Neural progenitor cell (in vitro differentiated cells): Measurements from ENCODE around the gene PLAGL1.

ENCODE experiments used
- EZH2 ChIP-seq: fragments of 200-600 bp; sonication (generic); IDR thresholded peaks from 2 replicates; pipeline ENCODE4 v1.6.1; 2017; ENCODE audit warnings: antibody characterized with exemption, mild to moderate bottlenecking, moderate library complexity
- EZH2phosphoT487 ChIP-seq: fragments of 200-600 bp; sonication (generic); IDR thresholded peaks from 2 replicates; pipeline ENCODE4 v1.6.1; 2017; ENCODE audit warnings: antibody characterized with exemption
- TF ChIP-seq, protein P1 (sequence below): fragments of 200-600 bp; sonication (generic); IDR thresholded peaks from 2 replicates; pipeline ENCODE4 v1.5.1; 2017; ENCODE audit warnings: antibody characterized with exemption, mild to moderate bottlenecking

DNA sequence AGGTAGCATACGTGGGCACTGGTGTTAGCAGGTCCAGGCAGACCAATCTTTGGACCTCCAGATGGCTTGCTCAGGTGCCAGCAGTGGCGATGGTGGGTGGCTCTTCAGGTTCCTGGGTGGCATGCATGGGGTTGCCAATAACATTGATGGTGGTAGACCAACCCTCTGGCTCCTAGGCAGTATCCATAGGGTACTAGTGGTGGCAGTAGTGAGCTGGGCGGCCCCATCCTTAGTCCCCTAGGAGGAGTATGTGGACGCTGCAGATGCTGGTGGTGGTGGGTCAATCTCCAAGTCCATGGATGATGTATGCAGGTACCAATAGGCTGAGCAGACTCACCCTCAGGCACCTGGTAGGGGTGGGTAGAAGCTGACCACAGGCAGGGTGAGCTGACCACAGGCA, 73.2 kb downstream of the PLAGL1 start:
- no peak for TF ChIP-seq EZH2
- TF ChIP-seq, protein P1, sequence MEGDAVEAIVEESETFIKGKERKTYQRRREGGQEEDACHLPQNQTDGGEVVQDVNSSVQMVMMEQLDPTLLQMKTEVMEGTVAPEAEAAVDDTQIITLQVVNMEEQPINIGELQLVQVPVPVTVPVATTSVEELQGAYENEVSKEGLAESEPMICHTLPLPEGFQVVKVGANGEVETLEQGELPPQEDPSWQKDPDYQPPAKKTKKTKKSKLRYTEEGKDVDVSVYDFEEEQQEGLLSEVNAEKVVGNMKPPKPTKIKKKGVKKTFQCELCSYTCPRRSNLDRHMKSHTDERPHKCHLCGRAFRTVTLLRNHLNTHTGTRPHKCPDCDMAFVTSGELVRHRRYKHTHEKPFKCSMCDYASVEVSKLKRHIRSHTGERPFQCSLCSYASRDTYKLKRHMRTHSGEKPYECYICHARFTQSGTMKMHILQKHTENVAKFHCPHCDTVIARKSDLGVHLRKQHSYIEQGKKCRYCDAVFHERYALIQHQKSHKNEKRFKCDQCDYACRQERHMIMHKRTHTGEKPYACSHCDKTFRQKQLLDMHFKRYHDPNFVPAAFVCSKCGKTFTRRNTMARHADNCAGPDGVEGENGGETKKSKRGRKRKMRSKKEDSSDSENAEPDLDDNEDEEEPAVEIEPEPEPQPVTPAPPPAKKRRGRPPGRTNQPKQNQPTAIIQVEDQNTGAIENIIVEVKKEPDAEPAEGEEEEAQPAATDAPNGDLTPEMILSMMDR: no peak
- no peak for TF ChIP-seq EZH2phosphoT487
